Stimulated activated CD4-positive, alpha-beta T cell treated with anti-CD3 and anti-CD28 coated beads, Interleukin-12 subunit alpha, Interleukin-12 subunit beta, amount 100 ng/mL, for 24 hours (primary cell): ENCODE data around the gene CD3E.
A peak's percentile ranks its signal among the peaks of the same experiment; 100 is the strongest.

ENCODE experiments used
- DNase-seq, 2 experiments: peaks; one replicate each; pipeline ENCODE4 v3.0.0-alpha.2; 2020; ENCODE audit warnings: low read depth in 2 of 2

The CD3E gene

DNA sequence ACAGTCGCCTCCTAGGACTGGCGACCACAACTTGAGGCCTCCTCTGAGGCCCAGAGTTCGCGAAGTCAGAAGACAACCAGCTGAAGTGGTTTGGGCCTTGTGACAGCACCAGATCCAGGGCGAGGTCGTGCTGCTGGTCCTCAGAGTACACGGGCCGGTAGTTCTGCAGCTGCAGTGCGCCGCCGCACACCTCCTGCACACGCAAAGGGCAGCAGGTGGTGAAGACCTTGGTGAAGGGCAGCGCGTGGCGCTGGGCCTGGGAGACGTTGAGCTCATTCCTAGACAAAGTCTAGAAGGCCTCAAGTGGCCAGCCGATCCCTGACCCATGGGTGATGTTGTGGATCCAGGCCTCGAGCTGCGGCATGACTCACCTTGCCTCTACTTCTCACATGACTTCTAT is 18.2 kb downstream of the CD3E start:
- no peak for DNase-seq

- no peak for DNase-seq
Measured at GRCh38 chr11:118325283-118325682, 20.8 kb downstream of the CD3E start.

- DNase-seq, result no peak
Measured at GRCh38 chr11:118328745-118329144, 24.2 kb downstream of the CD3E start.

GRCh38 chr11:118334745-118335144 is 30.2 kb downstream of the CD3E start:
- no peak for DNase-seq

DNA sequence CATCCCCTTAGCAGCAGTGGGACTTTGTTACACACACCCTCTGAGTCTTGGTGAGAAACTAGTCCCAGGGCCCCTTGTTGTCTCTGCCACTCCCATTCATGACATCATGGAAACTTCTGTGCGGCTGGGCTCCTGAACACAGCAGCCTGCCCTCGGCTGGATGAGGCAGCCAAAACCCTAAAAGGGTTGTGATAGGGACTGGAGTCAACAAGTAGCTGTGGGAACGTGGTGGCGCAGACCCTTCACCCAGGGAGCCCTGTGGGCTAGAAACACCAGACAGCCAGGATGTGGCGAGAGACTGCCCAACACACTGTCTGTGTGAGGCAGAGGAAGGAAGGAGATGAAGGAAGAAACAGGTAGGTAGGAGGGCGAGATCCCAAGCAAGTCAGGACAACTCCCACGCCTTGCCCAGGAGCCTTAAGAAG is 34.1 kb downstream of the CD3E start:
- DNase-seq, result peak; percentile 74 to 80

- DNase-seq, result no peak
Measured at GRCh38 chr11:118339281-118339961, 34.9 kb downstream of the CD3E start.

GRCh38 chr11:118340449-118340848 is 35.9 kb downstream of the CD3E start:
- DNase-seq, result no peak

DNA sequence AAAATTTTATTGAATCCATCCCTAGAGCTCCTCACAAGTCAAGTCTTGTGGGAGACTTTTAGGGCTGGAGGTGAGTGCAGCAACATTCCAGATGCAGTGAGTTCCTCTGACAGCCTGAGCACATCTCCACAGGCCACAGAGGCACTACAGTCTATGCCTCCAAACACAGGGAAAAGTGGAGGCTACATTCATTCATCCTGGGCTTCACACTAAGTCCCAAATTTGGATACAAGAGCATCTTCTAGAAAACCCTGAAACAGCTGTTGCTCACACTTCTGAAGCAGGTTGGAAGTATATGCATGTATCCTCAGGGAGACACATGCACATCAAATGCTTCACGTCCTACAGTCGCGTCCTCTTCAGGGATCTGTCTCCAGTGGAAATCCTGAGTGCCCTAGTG is 36.7 kb downstream of the CD3E start:
- no peak for DNase-seq

GRCh38 chr11:118341815-118342489 is 37.4 kb downstream of the CD3E start:
- DNase-seq, result no peak

DNA sequence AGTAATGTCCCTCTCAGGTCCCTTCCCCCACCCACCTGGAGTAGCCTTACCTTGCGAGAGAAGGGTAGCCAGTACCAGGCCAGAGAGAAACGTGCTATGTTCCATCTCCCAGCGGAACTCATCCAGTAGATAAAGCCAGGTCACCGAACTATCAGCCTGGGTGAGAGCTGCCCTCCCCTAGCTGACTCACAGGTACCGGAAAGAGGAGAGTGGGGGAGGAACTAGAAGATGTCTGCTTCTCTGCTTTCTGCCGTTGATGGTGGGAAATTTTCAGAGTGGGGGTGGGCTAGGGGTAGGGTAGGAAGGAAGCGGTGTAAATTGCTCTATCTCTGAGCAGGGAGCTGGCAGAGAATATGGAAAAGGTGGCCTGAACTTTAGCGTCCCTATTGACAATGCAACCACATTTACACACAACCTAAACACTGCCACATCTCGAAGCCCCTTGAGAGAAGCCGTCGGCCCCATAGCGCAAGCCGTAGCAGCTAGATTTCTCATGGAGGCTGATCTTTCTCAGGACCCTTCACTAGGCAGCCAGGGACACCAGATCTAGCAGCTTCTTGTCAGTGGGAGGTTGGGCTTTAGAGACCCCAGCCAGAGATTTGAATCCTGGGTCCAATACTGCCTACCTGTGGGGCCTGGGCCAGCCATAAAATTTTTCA is 38.1 kb downstream of the CD3E start, which contains the start of gene CD3D:
CD3D (minus strand) TSS at position 203 of the 659 bp plus-strand sequence; CDS start at position 105, 98 bp downstream.
- peak; percentile 55 to 60 for DNase-seq

DNA sequence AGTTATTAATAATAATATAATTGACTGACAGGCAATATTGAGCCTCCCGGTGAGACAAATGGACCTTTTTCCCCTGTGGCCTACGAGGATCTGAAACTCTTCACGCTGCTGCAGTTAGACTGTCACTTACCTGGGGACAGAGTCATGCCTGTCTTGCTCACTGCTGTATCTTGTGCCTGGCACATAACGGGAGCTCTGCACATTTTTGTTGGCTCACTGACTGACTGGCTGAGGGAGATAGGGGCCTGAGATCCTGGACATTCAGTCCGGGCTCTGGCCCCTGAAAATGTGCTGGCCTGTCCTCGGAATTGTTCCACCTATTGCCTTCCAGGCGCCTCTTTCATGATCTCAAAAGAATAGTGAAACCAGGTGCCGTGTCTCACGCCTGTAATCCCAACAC is 38.7 kb downstream of the CD3E start:
- no peak for DNase-seq

DNA sequence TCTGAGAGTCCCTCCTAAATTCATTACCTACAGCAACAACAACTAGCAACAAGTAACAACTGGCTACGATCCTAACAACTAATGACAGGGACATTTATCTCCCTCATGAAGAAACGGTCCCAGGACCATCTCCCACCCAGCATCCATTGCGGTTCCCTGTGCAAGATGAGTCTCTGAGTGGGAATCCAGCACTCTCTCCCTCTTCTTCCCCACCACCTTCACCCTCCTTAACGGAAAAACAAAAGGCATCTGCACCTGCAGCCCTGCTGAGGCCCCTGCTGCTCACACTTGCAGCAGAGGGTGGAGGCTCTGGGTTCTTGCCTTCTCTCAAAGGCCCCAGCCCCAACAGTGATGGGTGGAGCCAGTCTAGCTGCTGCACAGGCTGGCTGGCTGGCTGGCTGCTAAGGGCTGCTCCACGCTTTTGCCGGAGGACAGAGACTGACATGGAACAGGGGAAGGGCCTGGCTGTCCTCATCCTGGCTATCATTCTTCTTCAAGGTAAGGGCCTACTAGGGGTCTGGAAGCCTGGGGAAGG is 39.5 kb downstream of the CD3E start, which contains the start of gene CD3G:
CD3G (plus strand) TSS at position 364 of the 535 bp plus-strand sequence; CDS start at position 444, 80 bp downstream.
- DNase-seq, result peak in 1 of 2 experiments; percentile 61

GRCh38 chr11:118349475-118349874 is 44.9 kb downstream of the CD3E start:
- DNase-seq, result no peak

DNA sequence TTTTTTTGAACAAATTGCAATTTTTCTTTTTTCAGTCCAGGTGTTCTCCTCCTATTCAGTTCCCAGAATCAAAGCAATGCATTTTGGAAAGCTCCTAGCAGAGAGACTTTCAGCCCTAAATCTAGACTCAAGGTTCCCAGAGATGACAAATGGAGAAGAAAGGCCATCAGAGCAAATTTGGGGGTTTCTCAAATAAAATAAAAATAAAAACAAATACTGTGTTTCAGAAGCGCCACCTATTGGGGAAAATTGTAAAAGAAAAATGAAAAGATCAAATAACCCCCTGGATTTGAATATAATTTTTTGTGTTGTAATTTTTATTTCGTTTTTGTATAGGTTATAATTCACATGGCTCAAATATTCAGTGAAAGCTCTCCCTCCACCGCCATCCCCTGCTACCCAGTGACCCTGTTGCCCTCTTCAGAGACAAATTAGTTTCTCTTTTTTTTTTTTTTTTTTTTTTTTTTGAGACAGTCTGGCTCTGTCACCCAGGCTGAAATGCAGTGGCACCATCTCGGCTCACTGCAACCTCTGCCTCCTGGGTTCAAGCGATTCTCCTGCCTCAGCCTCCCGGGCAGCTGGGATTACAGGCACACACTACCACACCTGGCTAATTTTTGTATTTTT is 48.7 kb downstream of the CD3E start:
- DNase-seq, result no peak

DNA sequence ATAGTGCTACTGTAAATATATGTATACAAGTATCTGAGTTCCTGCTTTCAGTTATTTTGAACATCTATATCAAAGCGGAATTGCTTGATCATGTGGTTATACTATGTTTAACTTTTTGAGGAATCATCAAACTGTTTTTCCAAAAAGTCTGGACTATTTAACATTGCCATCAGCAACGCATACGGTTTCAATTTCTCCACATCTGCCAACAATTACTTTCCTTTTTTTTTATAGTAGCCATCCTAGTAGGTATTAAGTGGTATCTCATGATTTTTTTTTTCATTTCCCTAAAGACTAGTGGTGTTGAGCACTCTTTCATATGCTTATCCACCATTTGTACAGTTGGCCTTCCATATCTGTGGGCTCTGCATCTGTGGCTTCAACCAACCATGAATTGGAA is 53.5 kb downstream of the CD3E start:
- no peak for DNase-seq

- peak; percentile 98 to 99 for DNase-seq
Measured at GRCh38 chr11:118359295-118359958, 54.9 kb downstream of the CD3E start, which contains the start of gene UBE4A. Gene UBE4A, plus strand, starts transcription at chr11:118359600. Its CDS starts 5,481 bp downstream, at chr11:118365081.

DNA sequence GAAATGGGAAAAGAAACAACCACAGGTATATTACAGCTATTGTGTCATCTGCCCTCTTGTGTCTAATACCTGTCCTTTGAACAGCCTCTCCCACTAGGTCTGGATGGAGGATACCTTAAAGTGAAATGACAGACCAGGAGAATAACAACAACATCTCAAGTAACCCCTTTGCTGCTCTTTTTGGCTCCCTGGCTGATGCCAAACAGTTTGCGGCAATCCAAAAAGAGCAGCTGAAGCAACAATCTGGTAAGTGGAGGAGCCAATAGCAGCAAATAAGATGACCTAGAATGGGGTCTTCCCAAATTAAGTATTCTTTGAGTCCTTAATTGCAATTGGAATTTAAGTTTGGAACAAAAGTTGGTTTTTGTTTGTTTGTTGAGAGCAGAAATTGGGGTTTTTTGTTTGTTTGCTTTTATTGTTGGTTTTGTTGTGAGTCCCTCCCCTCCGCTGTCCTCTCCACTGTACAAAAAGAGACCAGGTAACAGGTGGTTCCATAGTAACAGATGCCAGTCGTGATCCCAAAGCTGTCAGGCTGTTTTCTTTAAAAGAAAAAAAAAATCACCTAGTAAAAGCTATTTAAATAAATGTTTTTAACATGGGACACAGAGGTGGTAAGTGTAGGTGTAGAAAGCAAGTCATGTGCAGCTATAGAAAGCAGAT is 60.6 kb downstream of the CD3E start:
- no peak for DNase-seq
